ENCODE data around the gene SLC52A3.

Gene SLC52A3

GRCh38 chr20:753897-754635 is 14.2 kb downstream of the SLC52A3 start:
- no peak overlapping the region for H3K27ac ChIP-seq (ENCODE audit: low read length)
- H3F3A ChIP-seq (ENCODE audit: insufficient read depth, low read length): no peaks in the 10 kb centered on the region
- peaks cover 9% of the 10 kb centered on the region for H3K27me3 ChIP-seq (replicated peaks; ENCODE audit: insufficient read depth, low read length)
- no peaks in the 10 kb centered on the region for H3K79me2 ChIP-seq (ENCODE audit: low read length)
- no peaks in the 10 kb centered on the region for H3K4me1 ChIP-seq (ENCODE audit: low read length)
- H3K4me3 ChIP-seq (ENCODE audit: low read length): no peak overlapping the region
- H3K36me3 ChIP-seq (replicated peaks; ENCODE audit: insufficient read depth, low read length): no peaks in the 10 kb centered on the region
- no peak overlapping the region for H2AFZ ChIP-seq (ENCODE audit: low read length)
- no peak overlapping the region for H3K4me2 ChIP-seq (ENCODE audit: low read depth, low read length)
- H3K9me3 ChIP-seq (replicated peaks; ENCODE audit: insufficient read depth, low read length): no peaks in the 10 kb centered on the region
- TF ChIP-seq EZH2 (optimal IDR thresholded peaks at IDR 0.05; ENCODE audit: low read depth, low read length): no peak
- TF ChIP-seq CTCF (IDR thresholded peaks at IDR 0.05; ENCODE audit: low read length): no peak
- TF ChIP-seq EZH2phosphoT487 (IDR thresholded peaks at IDR 0.05; ENCODE audit: low read length): no peak
- no peaks in the 10 kb centered on the region for H3K9me2 ChIP-seq (replicated peaks; ENCODE audit: insufficient read depth, low read length)
- H4K20me1 ChIP-seq (ENCODE audit: insufficient read depth, low read length): no peaks in the 10 kb centered on the region
- DNase-seq: no peak
- no peak overlapping the region for H3K9ac ChIP-seq (ENCODE audit: low read length)

- no peak overlapping the region for H3K27ac ChIP-seq (ENCODE audit: low read length)
- H3K9ac ChIP-seq (ENCODE audit: low read length): no peak overlapping the region
- no peak overlapping the region for H3K4me2 ChIP-seq (ENCODE audit: low read depth, low read length)
These were observed 15.2 kb downstream of the SLC52A3 start for GRCh38 chr20:753136-753535.

GRCh38 chr20:752291-752690 is 16.0 kb downstream of the SLC52A3 start:
- Histone ChIP-seq H3K4me3 (ENCODE audit: low read length) (no peak overlapping the region), H3K9me2 (replicated peaks; ENCODE audit: insufficient read depth, low read length) (no peaks in the 10 kb centered on the region), H3K4me2 (ENCODE audit: low read depth, low read length) (no peak overlapping the region), H3K36me3 (replicated peaks; ENCODE audit: insufficient read depth, low read length) (no peaks in the 10 kb centered on the region), H3K9me3 (replicated peaks; ENCODE audit: insufficient read depth, low read length) (no peaks in the 10 kb centered on the region), H3K27me3 (replicated peaks; ENCODE audit: insufficient read depth, low read length) (peaks cover 4% of the 10 kb centered on the region; the same call in 1 of the 2 replicates), H2AFZ (ENCODE audit: low read length) (no peak overlapping the region), H3K4me1 (ENCODE audit: low read length) (no peaks in the 10 kb centered on the region), H4K20me1 (ENCODE audit: insufficient read depth, low read length) (no peaks in the 10 kb centered on the region), H3K9ac (ENCODE audit: low read length) (no peak overlapping the region), H3K27ac (ENCODE audit: low read length) (no peak overlapping the region), H3F3A (ENCODE audit: insufficient read depth, low read length) (no peaks in the 10 kb centered on the region), H3K79me2 (ENCODE audit: low read length) (no peaks in the 10 kb centered on the region)
- TF ChIP-seq EZH2 (optimal IDR thresholded peaks at IDR 0.05; ENCODE audit: low read depth, low read length) (no peak), CTCF (IDR thresholded peaks at IDR 0.05; ENCODE audit: low read length) (no peak), EZH2phosphoT487 (IDR thresholded peaks at IDR 0.05; ENCODE audit: low read length) (no peak)
- DNase-seq: no peak

More at GRCh38 chr20:753136-753535, 15.2 kb downstream of the SLC52A3 start:
- H4K20me1 ChIP-seq (ENCODE audit: insufficient read depth, low read length): no peaks in the 10 kb centered on the region
- H3K36me3 ChIP-seq (replicated peaks; ENCODE audit: insufficient read depth, low read length): no peaks in the 10 kb centered on the region
- no peaks in the 10 kb centered on the region for H3K4me1 ChIP-seq (ENCODE audit: low read length)
- no peaks in the 10 kb centered on the region for H3K9me2 ChIP-seq (replicated peaks; ENCODE audit: insufficient read depth, low read length)
- TF ChIP-seq EZH2 (optimal IDR thresholded peaks at IDR 0.05; ENCODE audit: low read depth, low read length): no peak
- TF ChIP-seq EZH2phosphoT487 (IDR thresholded peaks at IDR 0.05; ENCODE audit: low read length): no peak
- no peak for TF ChIP-seq CTCF (IDR thresholded peaks at IDR 0.05; ENCODE audit: low read length)
- H3F3A ChIP-seq (ENCODE audit: insufficient read depth, low read length): no peaks in the 10 kb centered on the region
- no peaks in the 10 kb centered on the region for H3K79me2 ChIP-seq (ENCODE audit: low read length)
- H3K9me3 ChIP-seq (replicated peaks; ENCODE audit: insufficient read depth, low read length): no peaks in the 10 kb centered on the region
- H2AFZ ChIP-seq (ENCODE audit: low read length): no peak overlapping the region
- no peak for DNase-seq
- H3K27me3 ChIP-seq (replicated peaks; ENCODE audit: insufficient read depth, low read length): peaks cover 9% of the 10 kb centered on the region
- no peak overlapping the region for H3K4me3 ChIP-seq (ENCODE audit: low read length)
